Mesenchymal stem cell (in vitro differentiated cells and primary cell): Measurements from ENCODE around the gene FRMD4B.

Experiments
- DNase-seq: peaks from one replicate; pipeline ENCODE4 v3.0.0-alpha.2; 2013
- H2AFZ ChIP-seq: one replicate; pipeline ENCODE4 v1.6.1; 2013; ENCODE audit warnings: low read depth, mild to moderate bottlenecking, control low read depth, inconsistent platforms, low read length, moderate library complexity
- H2AK5ac ChIP-seq: 2 replicates; pipeline ENCODE4 v1.6.1; 2013; ENCODE audit warnings: low read length, moderate library complexity, mild to moderate bottlenecking, inconsistent platforms; ENCODE audit not compliant: severe bottlenecking
- H2BK120ac ChIP-seq: one replicate; pipeline ENCODE4 v1.6.1; 2013; ENCODE audit warnings: low read depth, mild to moderate bottlenecking, inconsistent platforms, low read length, moderate library complexity
- H2BK12ac ChIP-seq, 2 experiments: one replicate each; pipeline ENCODE4 v1.6.1; 2013; ENCODE audit warnings: inconsistent platforms in 2 of 2, low read length in 2 of 2, mild to moderate bottlenecking in 2 of 2, moderate library complexity in 2 of 2, control low read depth in 1 of 2
- H2BK15ac ChIP-seq: one replicate; pipeline ENCODE4 v1.6.1; 2013; ENCODE audit warnings: mild to moderate bottlenecking, low read depth, inconsistent platforms; ENCODE audit not compliant: poor library complexity, severe bottlenecking
- H2BK5ac ChIP-seq: 2 replicates; pipeline ENCODE4 v1.6.1; 2013; ENCODE audit warnings: low read depth, mild to moderate bottlenecking, low read length, control low read depth, inconsistent platforms; ENCODE audit not compliant: poor library complexity, severe bottlenecking
- H3K14ac ChIP-seq, 2 experiments: one replicate each; pipeline ENCODE4 v1.6.1; 2013; ENCODE audit warnings: inconsistent platforms in 2 of 2, low read length in 2 of 2, control low read depth in 1 of 2, mild to moderate bottlenecking in 1 of 2, moderate library complexity in 1 of 2
- H3K18ac ChIP-seq, 2 experiments: one replicate each; pipeline ENCODE4 v1.6.1; 2013; ENCODE audit warnings: inconsistent platforms in 2 of 2, low read length in 2 of 2, control low read depth in 1 of 2, low read depth in 1 of 2, mild to moderate bottlenecking in 1 of 2
- H3K23ac ChIP-seq, 2 experiments: one replicate each; pipeline ENCODE4 v1.6.1; 2013; ENCODE audit warnings: inconsistent platforms in 2 of 2, low read length in 2 of 2, mild to moderate bottlenecking in 2 of 2, moderate library complexity in 2 of 2, control low read depth in 1 of 2
- H3K27ac ChIP-seq: 2 replicates; pipeline ENCODE4 v1.5.1; 2013; ENCODE audit warnings: mild to moderate bottlenecking, moderate library complexity, low read length, control low read depth, inconsistent platforms; ENCODE audit not compliant: poor library complexity, severe bottlenecking
- H3K27me3 ChIP-seq, 2 experiments: 2 replicates each; pipeline versions ENCODE4 v1.6.1 to v1.7.0; 2013; ENCODE audit warnings: low read length in 2 of 2, mild to moderate bottlenecking in 2 of 2, moderate library complexity in 2 of 2, control low read depth in 1 of 2, inconsistent platforms in 1 of 2; ENCODE audit not compliant: control insufficient read depth in 1 of 2, insufficient read depth in 1 of 2
- H3K36me3 ChIP-seq, 2 experiments: 2 replicates each; pipeline versions ENCODE4 v1.6.1 to v1.7.0; 2013; ENCODE audit warnings: low read length in 2 of 2, control low read depth in 1 of 2, inconsistent platforms in 1 of 2, low read depth in 1 of 2, mild to moderate bottlenecking in 1 of 2; ENCODE audit not compliant: insufficient read depth in 2 of 2, control insufficient read depth in 1 of 2
- H3K4ac ChIP-seq, 2 experiments: one replicate each; pipeline ENCODE4 v1.6.1; 2013; ENCODE audit warnings: inconsistent platforms in 2 of 2, low read length in 2 of 2, mild to moderate bottlenecking in 2 of 2, moderate library complexity in 2 of 2, control low read depth in 1 of 2, low read depth in 1 of 2
- H3K4me1 ChIP-seq: 2 replicates; pipeline ENCODE4 v1.6.1; 2013; ENCODE audit warnings: low read depth, low read length, control low read depth; ENCODE audit not compliant: control insufficient read depth, insufficient read depth
- H3K4me2 ChIP-seq: 2 replicates; pipeline ENCODE4 v1.6.1; 2013; ENCODE audit warnings: low read length, mild to moderate bottlenecking, inconsistent platforms; ENCODE audit not compliant: poor library complexity, severe bottlenecking
- H3K4me3 ChIP-seq, 2 experiments: 2 replicates each; pipeline versions ENCODE4 v1.5.1 to v1.7.0; 2013; ENCODE audit warnings: low read length in 2 of 2, mild to moderate bottlenecking in 2 of 2, control low read depth in 1 of 2, low read depth in 1 of 2; ENCODE audit not compliant: insufficient read depth in 1 of 2
- H3K79me1 ChIP-seq: replicated peaks from 2 replicates; pipeline ENCODE4 v1.6.1; 2013; ENCODE audit warnings: mild to moderate bottlenecking, control low read depth, low read length, inconsistent platforms; ENCODE audit not compliant: poor library complexity, severe bottlenecking
- H3K9ac ChIP-seq: 2 replicates; pipeline ENCODE4 v1.7.0; 2013; ENCODE audit warnings: mild to moderate bottlenecking, low read length, moderate library complexity
- H3K9me3 ChIP-seq: 2 replicates; pipeline ENCODE4 v1.7.0; 2013; ENCODE audit warnings: mild to moderate bottlenecking, low read length; ENCODE audit not compliant: control insufficient read depth
- H4K8ac ChIP-seq: one replicate; pipeline ENCODE4 v1.6.1; 2013; ENCODE audit warnings: inconsistent platforms, mild to moderate bottlenecking, low read length, moderate library complexity
- H4K91ac ChIP-seq: one replicate; pipeline ENCODE4 v1.6.1; 2013; ENCODE audit warnings: mild to moderate bottlenecking, low read length, inconsistent platforms
- WGBS: methylation state at CpG from one replicate; pipeline ENCODE4 v1.1.7; 2013; ENCODE audit warnings: mixed read lengths; 5-methylcytosine and 5-hydroxymethylcytosine counted together

FRMD4B gene

GRCh38 chr3:69305011-69305410 is 80.9 kb downstream of the FRMD4B start:
- DNase-seq: peak; percentile 80
- Histone ChIP-seq H2BK15ac (no peak overlapping the region), H4K8ac (no peak overlapping the region), H3K27ac (no peak overlapping the region), H3K36me3 (no peaks in the 10 kb centered on the region), H3K9me3 (no peaks in the 10 kb centered on the region), H2AK5ac (no peak overlapping the region), H3K4me2 (no peak overlapping the region), H2BK120ac (no peak overlapping the region), H3K4me3 (no peak overlapping the region), H3K79me1 (no peaks in the 10 kb centered on the region), H3K4me1 (no peaks in the 10 kb centered on the region), H2AFZ (no peak overlapping the region), H3K23ac (no peak overlapping the region), H3K9ac (peak overlapping the region; percentile 53), H4K91ac (no peak overlapping the region), H3K18ac (no peak overlapping the region), H3K4ac (no peak overlapping the region), H2BK5ac (no peak overlapping the region), H2BK12ac (no peak overlapping the region), H3K14ac (no peak overlapping the region), H3K27me3 (no peaks in the 10 kb centered on the region)
- no CpG with 5 or more reads among the region's 2 CpGs for WGBS

DNA sequence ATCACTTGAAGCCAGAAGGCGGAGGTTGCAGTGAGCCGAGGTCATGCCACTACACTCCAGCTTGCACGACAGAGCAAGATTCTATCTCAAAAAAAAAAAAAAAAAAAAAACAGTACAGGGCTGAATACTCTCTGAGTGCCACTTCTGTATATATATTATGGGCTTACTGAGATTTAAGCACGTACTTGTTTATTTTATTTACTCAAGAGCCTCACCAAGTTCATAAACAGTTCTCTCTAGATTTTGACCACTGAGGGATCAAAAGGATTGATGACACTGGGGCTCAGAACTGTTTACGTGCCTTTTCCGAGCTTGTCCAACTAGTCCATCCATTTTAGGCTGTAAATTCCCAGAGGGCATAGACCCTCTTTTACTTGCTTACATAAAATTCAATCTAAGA is 81.5 kb downstream of the FRMD4B start:
- Histone ChIP-seq H2BK5ac (no peak overlapping the region), H3K4me1 (no peaks in the 10 kb centered on the region), H3K27me3 (no peaks in the 10 kb centered on the region), H3K4me2 (no peak overlapping the region), H3K9me3 (no peaks in the 10 kb centered on the region), H4K91ac (no peak overlapping the region), H3K27ac (no peak overlapping the region), H2BK120ac (no peak overlapping the region), H2AFZ (no peak overlapping the region), H2BK15ac (no peak overlapping the region), H2AK5ac (no peak overlapping the region), H3K4me3 (no peak overlapping the region), H3K36me3 (no peaks in the 10 kb centered on the region), H3K23ac (no peak overlapping the region), H3K79me1 (no peaks in the 10 kb centered on the region), H3K14ac (no peak overlapping the region), H2BK12ac (no peak overlapping the region), H4K8ac (no peak overlapping the region), H3K9ac (peak overlapping the region; percentile 53), H3K4ac (no peak overlapping the region), H3K18ac (no peak overlapping the region)
- DNase-seq: peak; percentile 89
- WGBS: 7% methylated on average over 3 of the region's 6 CpGs

DNA sequence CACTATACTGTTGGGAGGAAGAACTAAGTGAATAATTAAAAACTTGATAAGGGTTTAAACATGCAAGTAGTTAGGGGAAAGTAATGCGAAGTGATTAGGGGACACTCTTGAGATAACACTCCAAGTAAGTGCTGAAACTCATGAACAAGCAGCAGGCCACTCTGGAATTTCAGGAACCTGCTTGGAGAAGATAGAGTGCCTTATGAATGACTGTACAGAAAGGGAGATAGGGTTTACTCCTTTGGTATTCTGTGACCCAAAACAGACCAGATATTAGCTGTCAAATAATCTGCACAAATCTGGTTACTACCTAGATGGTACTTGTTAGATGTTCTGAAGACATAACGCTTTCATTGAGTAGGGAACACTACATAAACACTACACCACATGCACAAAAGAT is 85.6 kb downstream of the FRMD4B start:
- DNase-seq: no peak
- Histone ChIP-seq H3K4me1 (no peaks in the 10 kb centered on the region), H3K4me3 (no peak overlapping the region), H3K9ac (no peak overlapping the region), H3K18ac (no peak overlapping the region), H3K4me2 (no peak overlapping the region), H2BK15ac (no peak overlapping the region), H3K23ac (no peak overlapping the region), H3K14ac (no peak overlapping the region), H3K27me3 (no peaks in the 10 kb centered on the region), H3K9me3 (no peaks in the 10 kb centered on the region), H2BK120ac (no peak overlapping the region), H2AFZ (no peak overlapping the region), H3K79me1 (no peaks in the 10 kb centered on the region), H3K4ac (no peak overlapping the region), H4K8ac (no peak overlapping the region), H2BK5ac (no peak overlapping the region), H2AK5ac (no peak overlapping the region), H3K27ac (no peak overlapping the region), H2BK12ac (no peak overlapping the region), H3K36me3 (no peaks in the 10 kb centered on the region), H4K91ac (no peak overlapping the region)
- 36% methylated on average over 1 of the region's 2 CpGs for WGBS

DNA sequence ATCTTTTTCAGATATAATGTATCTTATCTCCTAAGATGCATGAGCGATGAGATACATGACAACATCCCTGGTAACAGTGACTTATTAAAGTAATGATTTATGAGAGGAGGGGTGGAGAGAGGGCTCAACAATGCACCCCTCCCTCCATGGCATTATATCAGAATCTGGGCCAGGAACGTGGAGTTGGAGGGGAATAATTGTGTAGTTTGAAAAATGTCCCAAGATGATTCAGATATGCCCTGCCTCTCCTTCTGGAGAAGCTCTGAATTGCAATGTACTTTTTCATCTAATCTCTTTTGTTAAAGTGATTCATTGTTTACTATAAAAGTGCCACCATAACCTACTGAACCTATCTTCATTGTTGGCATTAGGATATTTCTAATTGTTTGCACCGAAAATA is 86.5 kb downstream of the FRMD4B start:
- Histone ChIP-seq H2AK5ac (no peak overlapping the region), H2BK120ac (no peak overlapping the region), H3K23ac (no peak overlapping the region), H3K79me1 (no peaks in the 10 kb centered on the region), H3K14ac (no peak overlapping the region), H3K9ac (no peak overlapping the region), H4K8ac (no peak overlapping the region), H3K27ac (no peak overlapping the region), H2BK15ac (no peak overlapping the region), H2BK12ac (no peak overlapping the region), H2BK5ac (no peak overlapping the region), H3K4me1 (peaks cover 1% of the 10 kb centered on the region), H3K27me3 (no peaks in the 10 kb centered on the region), H3K36me3 (no peaks in the 10 kb centered on the region), H3K4me3 (no peak overlapping the region), H3K4ac (no peak overlapping the region), H3K4me2 (no peak overlapping the region), H3K18ac (no peak overlapping the region), H2AFZ (no peak overlapping the region), H4K91ac (no peak overlapping the region), H3K9me3 (no peaks in the 10 kb centered on the region)
- 85% methylated on average over 1 of the region's 3 CpGs for WGBS
- DNase-seq: no peak
